ENCODE measurements around the gene COX17.

COX17 gene

GRCh38 chr3:119676771-119677640 lies at the start of gene COX17:
COX17 (minus strand) TSS chr3:119677406; CDS start chr3:119677310, 96 bp downstream.
- in situ Hi-C loops (cut with HindIII; ENCODE audit: low sequenced_read_pairs) = loop anchor here (25.0 kb wide), 1 partner anchor 215 kb away; the partner anchor contains the start of genes POGLUT1 and TMEM39A

- in situ Hi-C loops (cut with HindIII; ENCODE audit: low sequenced_read_pairs) = no loop called here
These were observed 49.7 kb upstream of the COX17 start for GRCh38 chr3:119726909-119727308.

- in situ Hi-C loops (cut with HindIII; ENCODE audit: low sequenced_read_pairs) = no loop called here
These were observed 45.8 kb upstream of the COX17 start for GRCh38 chr3:119723022-119723421.

GRCh38 chr3:119717520-119717919 lies 40.3 kb upstream of the COX17 start:
- in situ Hi-C loops (cut with HindIII; ENCODE audit: low sequenced_read_pairs) = no loop called here

- in situ Hi-C loops (cut with HindIII; ENCODE audit: low sequenced_read_pairs) = no loop called here
These were observed 39.8 kb upstream of the COX17 start for GRCh38 chr3:119716998-119717397.

GRCh38 chr3:119715105-119715504 lies 37.9 kb upstream of the COX17 start:
- in situ Hi-C loops (cut with HindIII; ENCODE audit: low sequenced_read_pairs) = no loop called here

GRCh38 chr3:119703820-119704531 lies 26.8 kb upstream of the COX17 start:
- in situ Hi-C loops (cut with HindIII; ENCODE audit: low sequenced_read_pairs) = loop anchor here (10.0 kb wide), 1 partner anchor 61 kb away; no protein-coding TSS in a partner anchor

- in situ Hi-C loops (cut with HindIII; ENCODE audit: low sequenced_read_pairs) = loop anchor here (10.0 kb wide), 1 partner anchor 62 kb away; no protein-coding TSS in a partner anchor
These were observed 25.6 kb upstream of the COX17 start, which contains the start of gene CFAP91 for GRCh38 chr3:119702530-119703527. CFAP91 (plus strand) TSS chr3:119703022; CDS start chr3:119703099, 77 bp downstream.

GRCh38 chr3:119700920-119701734 lies 23.9 kb upstream of the COX17 start:
- in situ Hi-C loops (cut with HindIII; ENCODE audit: low sequenced_read_pairs) = loop anchor here (10.0 kb wide), 1 partner anchor 64 kb away; no protein-coding TSS in a partner anchor

- in situ Hi-C loops (cut with HindIII; ENCODE audit: low sequenced_read_pairs) = loop anchor here (10.0 kb wide), 1 partner anchor 64 kb away; no protein-coding TSS in a partner anchor
These were observed 23.2 kb upstream of the COX17 start for GRCh38 chr3:119700269-119700919.

GRCh38 chr3:119697394-119697793 lies 20.2 kb upstream of the COX17 start:
- in situ Hi-C loops (cut with HindIII; ENCODE audit: low sequenced_read_pairs) = loop anchor here (25.0 kb wide), 1 partner anchor 235 kb away; the partner anchor contains the start of genes POGLUT1 and TMEM39A

GRCh38 chr3:119695480-119695879 lies 18.3 kb upstream of the COX17 start:
- in situ Hi-C loops (cut with HindIII; ENCODE audit: low sequenced_read_pairs) = loop anchor here (25.0 kb wide), 1 partner anchor 233 kb away; the partner anchor contains the start of genes POGLUT1 and TMEM39A

GRCh38 chr3:119690043-119690656 lies 12.9 kb upstream of the COX17 start:
- in situ Hi-C loops (cut with HindIII; ENCODE audit: low sequenced_read_pairs) = loop anchor here (25.0 kb wide), 1 partner anchor 228 kb away; the partner anchor contains the start of genes POGLUT1 and TMEM39A

GRCh38 chr3:119683421-119683820 lies 6.2 kb upstream of the COX17 start:
- in situ Hi-C loops (cut with HindIII; ENCODE audit: low sequenced_read_pairs) = loop anchor here (5.0 to 25.0 kb wide), 3 partner anchors 71 to 221 kb away; partner anchors contain the start of genes POGLUT1 and TMEM39A

- in situ Hi-C loops (cut with HindIII; ENCODE audit: low sequenced_read_pairs) = loop anchor here (5.0 to 25.0 kb wide), 3 partner anchors 69 to 219 kb away; partner anchors contain the start of genes POGLUT1 and TMEM39A
These were observed 4.1 kb upstream of the COX17 start for GRCh38 chr3:119681279-119681678.

GRCh38 chr3:119679874-119680273 lies 2.7 kb upstream of the COX17 start:
- in situ Hi-C loops (cut with HindIII; ENCODE audit: low sequenced_read_pairs) = loop anchor here (5.0 to 25.0 kb wide), 3 partner anchors 68 to 218 kb away; partner anchors contain the start of genes POGLUT1 and TMEM39A

GRCh38 chr3:119678209-119678608 lies 1.0 kb upstream of the COX17 start:
- in situ Hi-C loops (cut with HindIII; ENCODE audit: low sequenced_read_pairs) = loop anchor here (25.0 kb wide), 1 partner anchor 216 kb away; the partner anchor contains the start of genes POGLUT1 and TMEM39A

GRCh38 chr3:119677641-119677934 lies 382 bp upstream of the COX17 start:
- in situ Hi-C loops (cut with HindIII; ENCODE audit: low sequenced_read_pairs) = loop anchor here (25.0 kb wide), 1 partner anchor 215 kb away; the partner anchor contains the start of genes POGLUT1 and TMEM39A
